DOHH2 (cell line): ENCODE results near the gene LAIR1.
"Not testable (repeated sequence)": the region's sequence is repeated elsewhere in the genome, so short reads cannot be mapped to it uniquely, and the experiment has no call there.

Experiments
- EZH2phosphoT487 ChIP-seq: fragments of 200-600 bp; sonication (generic); IDR thresholded peaks from 2 replicates; pipeline ENCODE4 v1.6.1; 2017; ENCODE audit warnings: borderline replicate concordance, mild to moderate bottlenecking, antibody characterized with exemption, low read length, moderate library complexity, mixed read lengths
- TF ChIP-seq, protein P1 (sequence below): fragments of 200-600 bp; sonication (generic); IDR thresholded peaks from one replicate; pipeline ENCODE4 v1.5.1; 2014; ENCODE audit warnings: antibody characterized with exemption, mild to moderate bottlenecking, low read depth, low read length; ENCODE audit not compliant: poor library complexity, severe bottlenecking

- TF ChIP-seq, protein P1, sequence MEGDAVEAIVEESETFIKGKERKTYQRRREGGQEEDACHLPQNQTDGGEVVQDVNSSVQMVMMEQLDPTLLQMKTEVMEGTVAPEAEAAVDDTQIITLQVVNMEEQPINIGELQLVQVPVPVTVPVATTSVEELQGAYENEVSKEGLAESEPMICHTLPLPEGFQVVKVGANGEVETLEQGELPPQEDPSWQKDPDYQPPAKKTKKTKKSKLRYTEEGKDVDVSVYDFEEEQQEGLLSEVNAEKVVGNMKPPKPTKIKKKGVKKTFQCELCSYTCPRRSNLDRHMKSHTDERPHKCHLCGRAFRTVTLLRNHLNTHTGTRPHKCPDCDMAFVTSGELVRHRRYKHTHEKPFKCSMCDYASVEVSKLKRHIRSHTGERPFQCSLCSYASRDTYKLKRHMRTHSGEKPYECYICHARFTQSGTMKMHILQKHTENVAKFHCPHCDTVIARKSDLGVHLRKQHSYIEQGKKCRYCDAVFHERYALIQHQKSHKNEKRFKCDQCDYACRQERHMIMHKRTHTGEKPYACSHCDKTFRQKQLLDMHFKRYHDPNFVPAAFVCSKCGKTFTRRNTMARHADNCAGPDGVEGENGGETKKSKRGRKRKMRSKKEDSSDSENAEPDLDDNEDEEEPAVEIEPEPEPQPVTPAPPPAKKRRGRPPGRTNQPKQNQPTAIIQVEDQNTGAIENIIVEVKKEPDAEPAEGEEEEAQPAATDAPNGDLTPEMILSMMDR, result not testable (repeated sequence)
- TF ChIP-seq EZH2phosphoT487, result not testable (repeated sequence)
Measured at GRCh38 chr19:54375181-54375938, 10.6 kb upstream of the LAIR1 start.
